Measurements from ENCODE around the gene DRGX.

- TF ChIP-seq CTCF (conservative IDR thresholded peaks at IDR 0.05; ENCODE audit: low read depth, low read length) (no peak), POLR2A (IDR thresholded peaks at IDR 0.05; ENCODE audit: low read depth, low read length) (no peak), CEBPB (IDR thresholded peaks at IDR 0.05; ENCODE audit: low read depth, low read length) (no peak), FOS (IDR thresholded peaks at IDR 0.05; ENCODE audit: low read depth, low read length) (no peak), RAD21 (IDR thresholded peaks at IDR 0.05; ENCODE audit: low read length) (no peak), RFX5 (IDR thresholded peaks at IDR 0.05; ENCODE audit: low read depth, low read length) (no peak), CHD1 (IDR thresholded peaks at IDR 0.05; ENCODE audit: low read depth, low read length) (no peak), BHLHE40 (IDR thresholded peaks at IDR 0.05; ENCODE audit: low read depth, low read length) (no peak)
- TF ChIP-seq, protein P1, sequence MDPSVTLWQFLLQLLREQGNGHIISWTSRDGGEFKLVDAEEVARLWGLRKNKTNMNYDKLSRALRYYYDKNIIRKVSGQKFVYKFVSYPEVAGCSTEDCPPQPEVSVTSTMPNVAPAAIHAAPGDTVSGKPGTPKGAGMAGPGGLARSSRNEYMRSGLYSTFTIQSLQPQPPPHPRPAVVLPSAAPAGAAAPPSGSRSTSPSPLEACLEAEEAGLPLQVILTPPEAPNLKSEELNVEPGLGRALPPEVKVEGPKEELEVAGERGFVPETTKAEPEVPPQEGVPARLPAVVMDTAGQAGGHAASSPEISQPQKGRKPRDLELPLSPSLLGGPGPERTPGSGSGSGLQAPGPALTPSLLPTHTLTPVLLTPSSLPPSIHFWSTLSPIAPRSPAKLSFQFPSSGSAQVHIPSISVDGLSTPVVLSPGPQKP (IDR thresholded peaks at IDR 0.05; ENCODE audit: borderline replicate concordance, low read depth, low read length), result no peak
These were observed 27.6 kb downstream of the DRGX start for GRCh38 chr10:49368256-49368655.

Data from IMR-90 (cell line).